ENCODE results near the gene OLFM1.
"Not testable (repeated sequence)": the region's sequence is repeated elsewhere in the genome, so short reads cannot be mapped to it uniquely, and the experiment has no call there.

Gene OLFM1

GRCh38 chr9:135108831-135109510 lies 21.5 kb downstream of the OLFM1 start:
- no peak for DNase-seq

- DNase-seq = no peak
Measured at GRCh38 chr9:135109650-135110049, 22.2 kb downstream of the OLFM1 start.

- DNase-seq = no peak
Measured at GRCh38 chr9:135110416-135110815, 22.9 kb downstream of the OLFM1 start.

GRCh38 chr9:135111600-135111999 lies 24.1 kb downstream of the OLFM1 start:
- DNase-seq = not testable (repeated sequence)

- no peak for DNase-seq
Measured at GRCh38 chr9:135116371-135116770, 28.9 kb downstream of the OLFM1 start.

GRCh38 chr9:135116881-135117280 lies 29.4 kb downstream of the OLFM1 start:
- DNase-seq = no peak

GRCh38 chr9:135117281-135117680 lies 29.8 kb downstream of the OLFM1 start:
- no peak for DNase-seq

- DNase-seq = no peak
Measured at GRCh38 chr9:135119496-135120064, 32.1 kb downstream of the OLFM1 start.

- no peak for DNase-seq
Measured at GRCh38 chr9:135120249-135120648, 32.8 kb downstream of the OLFM1 start.

GRCh38 chr9:135122316-135122715 lies 34.8 kb downstream of the OLFM1 start:
- DNase-seq = no peak

- DNase-seq = no peak
Measured at GRCh38 chr9:135123126-135123772, 35.8 kb downstream of the OLFM1 start.

- no peak for DNase-seq
Measured at GRCh38 chr9:135123773-135124134, 36.3 kb downstream of the OLFM1 start.

GRCh38 chr9:135126451-135127187 lies 39.2 kb downstream of the OLFM1 start:
- DNase-seq = no peak

- no peak for DNase-seq
Measured at GRCh38 chr9:135127718-135128670, 40.5 kb downstream of the OLFM1 start.

- no peak for DNase-seq
Measured at GRCh38 chr9:135129137-135129695, 41.7 kb downstream of the OLFM1 start.

- no peak for DNase-seq
Measured at GRCh38 chr9:135130207-135130976, 42.9 kb downstream of the OLFM1 start.

- no peak for DNase-seq
Measured at GRCh38 chr9:135131488-135131887, 44.0 kb downstream of the OLFM1 start.

GRCh38 chr9:135132008-135132407 lies 44.5 kb downstream of the OLFM1 start:
- no peak for DNase-seq

GRCh38 chr9:135134268-135135022 lies 47.0 kb downstream of the OLFM1 start:
- no peak for DNase-seq

GRCh38 chr9:135135171-135135928 lies 47.9 kb downstream of the OLFM1 start:
- DNase-seq = no peak

Measured in activated CD8-positive, alpha-beta memory T cell treated with anti-CD3 and anti-CD28 coated beads for 24 hours (primary cell).